ENCODE data around the gene WDR64.
A peak's percentile ranks its signal among the peaks of the same experiment; 100 is the strongest.
"Not testable (repeated sequence)": the region's sequence is repeated elsewhere in the genome, so short reads cannot be mapped to it uniquely, and the experiment has no call there.

The WDR64 gene

DNA sequence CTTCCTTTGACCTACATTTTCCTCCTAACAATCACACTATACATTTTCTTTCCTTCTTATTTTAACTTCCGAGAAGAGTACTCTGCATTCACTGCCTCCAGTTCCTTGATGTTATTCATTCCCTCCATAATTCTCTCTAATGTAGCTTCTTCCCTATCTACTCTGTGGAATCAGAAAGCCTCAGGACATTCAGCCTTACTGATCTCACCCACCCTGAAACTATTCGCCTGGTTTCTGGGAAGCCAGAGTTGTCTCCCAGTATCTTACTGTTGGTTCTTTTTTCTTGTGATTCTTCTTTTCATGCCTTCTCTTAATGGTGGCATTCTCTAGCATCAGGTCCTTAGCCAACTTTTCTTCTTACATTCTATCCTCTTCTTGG is 45.5 kb downstream of the WDR64 start:
- DNase-seq (ENCODE audit: extremely low read depth in 1 of 2, low read depth in 1 of 2): no peak

DNA sequence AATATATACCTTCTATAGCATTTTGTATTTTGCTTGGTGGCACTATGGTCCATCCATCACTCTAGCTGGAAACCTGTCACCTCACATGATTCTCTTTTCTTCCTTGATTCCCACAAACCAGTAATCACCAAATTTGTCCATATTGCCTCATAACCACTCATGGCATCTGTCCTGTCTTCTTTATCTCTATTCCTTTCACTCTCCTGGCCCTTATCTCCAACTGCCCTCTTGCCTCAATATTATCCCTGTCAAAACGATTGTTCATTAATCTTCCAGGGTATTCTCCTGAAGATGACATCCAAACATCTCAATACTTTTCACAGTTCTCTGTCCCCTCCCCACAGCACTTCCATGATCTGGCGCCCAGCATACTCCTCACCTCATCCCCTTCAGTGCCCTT is 46.1 kb downstream of the WDR64 start:
- DNase-seq (ENCODE audit: extremely low read depth in 1 of 2, low read depth in 1 of 2): no peak

DNA sequence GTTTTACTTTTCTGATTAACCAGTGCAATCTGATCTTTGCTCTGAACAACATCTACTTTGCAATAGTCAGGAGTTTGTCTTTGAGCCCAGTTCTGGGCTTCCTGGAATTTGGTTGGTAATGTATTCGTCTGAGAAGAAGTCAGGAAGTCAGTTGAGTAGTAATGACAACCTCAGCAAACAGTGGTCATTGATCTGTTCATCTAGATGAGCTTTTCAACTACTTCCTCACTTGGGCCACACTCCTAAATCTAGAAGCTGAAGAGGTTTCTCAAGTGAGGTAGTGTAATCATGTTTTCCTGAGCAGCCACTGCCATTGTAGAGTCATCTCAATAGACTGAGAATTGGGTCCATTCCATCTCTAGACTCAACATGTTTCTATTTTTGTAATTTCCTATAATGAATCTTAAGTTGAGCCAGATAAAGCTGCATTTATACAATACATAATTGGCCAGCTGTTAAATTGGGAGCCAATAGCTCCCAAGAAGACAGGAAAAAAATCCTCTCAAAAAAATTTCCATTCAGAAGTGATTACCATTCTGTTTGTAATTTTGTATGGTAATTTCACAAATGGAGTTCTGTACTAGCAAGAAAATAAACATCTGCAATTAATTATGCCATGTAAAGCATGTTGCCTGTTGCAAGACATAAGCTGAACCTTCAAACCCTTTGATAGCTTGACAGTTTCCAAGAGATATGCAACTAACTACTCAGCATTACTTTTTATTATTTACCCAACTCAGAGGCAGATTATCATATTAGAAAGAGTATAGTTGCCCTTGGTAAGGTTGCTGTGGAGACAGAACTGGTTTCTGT is 49.6 kb downstream of the WDR64 start:
- DNase-seq (ENCODE audit: extremely low read depth in 1 of 2, low read depth in 1 of 2): no peak

DNA sequence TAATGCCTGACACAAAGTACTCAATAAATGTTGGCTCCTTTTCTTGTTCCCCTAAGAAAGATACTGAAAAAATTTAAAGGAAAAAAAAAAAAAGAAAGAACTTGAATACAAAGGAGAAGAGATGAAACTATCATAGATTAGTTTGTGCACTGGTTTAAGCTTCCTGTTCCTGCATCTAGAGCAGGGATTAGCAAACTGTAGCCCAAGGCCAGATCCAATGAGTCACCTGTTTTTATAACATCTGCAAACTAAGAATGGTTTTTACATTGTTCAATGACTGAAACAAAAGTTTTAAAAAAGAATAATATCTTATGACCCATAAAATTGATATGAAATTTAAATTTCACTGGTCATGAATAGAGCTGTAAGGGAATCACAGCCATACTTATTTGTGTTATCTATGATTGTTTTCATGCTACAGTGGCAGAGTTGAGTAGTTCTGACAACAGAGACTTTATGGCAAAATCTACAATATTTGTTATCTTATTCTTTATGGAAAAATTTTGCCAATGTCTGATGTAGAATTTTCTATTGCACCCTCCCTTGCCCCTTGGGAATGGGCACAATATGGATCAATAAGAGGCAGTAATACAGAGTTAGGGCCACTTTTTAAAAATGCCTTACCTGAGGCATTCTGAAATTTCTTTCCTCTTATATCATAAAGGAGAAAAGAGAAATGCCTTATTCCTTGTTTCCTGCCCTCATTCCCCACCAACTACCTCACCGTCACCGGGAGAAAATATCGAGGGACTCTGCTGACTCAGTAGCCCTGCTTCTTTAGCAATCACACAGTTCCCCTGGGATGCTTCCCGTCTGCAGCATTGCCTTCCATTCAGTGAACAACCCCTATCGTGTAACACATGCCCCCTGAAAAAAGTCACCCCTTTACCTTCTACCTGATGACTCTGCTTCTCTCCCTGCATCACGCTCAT is 50.6 kb downstream of the WDR64 start:
- DNase-seq (ENCODE audit: extremely low read depth in 1 of 2, low read depth in 1 of 2): no peak

DNA sequence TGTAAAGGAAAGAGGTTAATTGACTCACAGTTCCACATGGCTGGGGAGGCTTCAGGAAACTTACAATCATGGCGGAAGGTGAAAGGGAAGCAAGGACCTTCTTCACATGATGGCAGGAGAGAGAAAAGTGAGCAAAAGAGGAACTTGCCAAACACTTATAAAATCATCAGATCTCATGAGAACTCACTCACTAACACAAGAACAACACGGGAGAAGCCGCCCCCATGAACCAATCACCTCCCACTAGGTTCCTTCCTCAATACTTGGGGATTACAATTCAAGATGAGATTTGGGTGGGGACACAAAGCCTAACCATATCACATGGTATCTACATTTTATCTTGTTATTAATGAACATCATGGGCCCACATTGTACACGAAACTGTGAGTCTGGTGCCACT is 51.7 kb downstream of the WDR64 start:
- not testable (repeated sequence) for DNase-seq (ENCODE audit: extremely low read depth in 1 of 2, low read depth in 1 of 2)

DNA sequence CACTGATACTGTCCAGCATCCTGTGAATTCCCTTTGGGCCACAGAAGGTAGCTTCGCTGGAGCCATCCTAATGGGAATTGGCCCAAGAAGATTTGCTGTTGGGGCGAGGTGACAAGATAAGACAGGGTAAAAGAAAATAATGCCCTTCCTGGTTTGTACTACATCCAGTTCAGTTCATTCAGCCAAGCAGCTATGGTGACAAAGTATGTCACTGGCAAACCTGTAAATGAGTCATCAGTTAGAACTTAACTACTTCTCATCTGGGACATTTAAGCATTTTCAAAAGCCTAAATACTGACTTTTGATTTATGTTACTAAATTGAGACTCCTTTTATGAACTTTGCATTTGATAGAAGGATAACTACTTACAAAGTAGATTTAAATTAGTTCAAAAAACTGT is 54.2 kb downstream of the WDR64 start:
- DNase-seq (ENCODE audit: extremely low read depth in 1 of 2, low read depth in 1 of 2): no peak

DNA sequence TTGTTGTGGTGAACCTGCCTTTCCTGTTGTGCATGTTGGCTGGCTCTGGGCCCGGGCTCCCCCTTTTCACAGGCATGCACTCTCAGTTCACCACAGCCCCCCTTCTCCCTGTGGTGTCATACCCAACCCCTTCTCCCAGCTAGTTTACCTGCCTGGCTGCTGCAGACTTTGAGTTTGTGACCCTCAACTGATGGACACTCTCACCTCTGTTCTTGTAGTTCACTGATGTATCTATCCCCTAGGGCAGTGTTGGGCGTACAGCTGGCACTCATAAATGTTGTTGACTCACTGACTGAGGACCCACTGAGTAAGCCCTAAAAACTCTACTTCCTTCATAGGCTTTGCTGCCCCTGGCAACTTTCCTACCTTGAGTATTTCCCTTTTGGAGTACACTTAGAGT is 54.9 kb downstream of the WDR64 start:
- DNase-seq (ENCODE audit: extremely low read depth in 1 of 2, low read depth in 1 of 2): no peak

DNA sequence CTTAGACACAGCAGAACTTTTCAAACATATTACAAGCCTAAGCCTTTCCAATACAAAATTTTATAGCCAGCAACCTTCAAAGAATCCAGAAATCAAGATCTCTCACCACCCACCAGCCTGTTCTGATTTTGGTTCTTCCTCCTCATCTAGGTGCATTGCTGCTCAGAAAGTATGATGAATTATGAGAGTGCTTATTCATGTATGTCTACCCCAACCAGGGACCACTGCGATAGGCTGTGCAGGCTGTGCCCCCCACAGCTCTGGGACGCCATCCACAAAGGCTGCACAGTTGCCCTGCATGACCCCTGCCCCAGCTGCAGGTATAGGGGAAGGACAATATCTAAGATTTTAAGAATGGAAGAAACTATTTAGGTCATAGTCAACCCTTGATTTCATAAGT is 55.4 kb downstream of the WDR64 start:
- no peak for DNase-seq (ENCODE audit: extremely low read depth in 1 of 2, low read depth in 1 of 2)

DNA sequence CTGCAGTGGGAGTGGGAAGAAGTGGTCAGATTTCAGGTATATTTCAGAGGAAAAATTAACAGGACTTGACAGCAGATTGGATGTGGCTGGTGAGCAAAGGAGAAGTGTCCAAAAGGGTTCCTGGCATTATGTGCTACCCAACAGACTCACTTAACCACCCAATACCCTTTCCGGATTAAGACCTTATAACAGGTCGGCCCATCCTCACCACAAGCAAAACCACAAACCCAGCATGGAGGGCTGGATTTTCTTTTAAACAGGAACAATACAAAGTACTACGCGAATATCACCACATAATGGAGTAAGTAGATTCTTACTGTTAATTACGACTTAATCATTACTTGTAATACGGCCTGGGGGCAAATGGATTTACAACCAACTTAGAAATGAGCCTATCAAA is 59.2 kb downstream of the WDR64 start:
- no peak for DNase-seq (ENCODE audit: extremely low read depth in 1 of 2, low read depth in 1 of 2)

DNA sequence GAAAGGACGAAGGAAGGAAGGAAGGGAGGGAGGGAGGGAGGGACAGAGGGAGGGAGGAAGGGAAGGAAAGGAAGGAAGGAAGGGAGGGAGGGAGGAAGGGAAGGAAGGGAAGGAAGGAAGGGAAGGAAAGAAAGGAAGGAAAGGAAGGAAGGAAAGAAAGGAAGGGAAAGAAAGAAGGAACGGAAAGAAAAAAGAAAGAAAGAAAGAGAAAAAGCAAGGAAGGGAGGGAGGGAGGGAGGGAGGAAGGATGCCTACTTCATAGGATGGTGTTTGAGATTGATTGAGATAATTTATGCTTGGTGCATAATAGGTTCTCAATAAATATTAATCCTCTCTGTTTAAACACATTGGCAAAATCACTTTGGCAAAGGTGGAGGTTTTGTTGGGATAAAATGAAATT is 61.2 kb downstream of the WDR64 start:
- DNase-seq (ENCODE audit: extremely low read depth in 1 of 2, low read depth in 1 of 2): no peak

DNA sequence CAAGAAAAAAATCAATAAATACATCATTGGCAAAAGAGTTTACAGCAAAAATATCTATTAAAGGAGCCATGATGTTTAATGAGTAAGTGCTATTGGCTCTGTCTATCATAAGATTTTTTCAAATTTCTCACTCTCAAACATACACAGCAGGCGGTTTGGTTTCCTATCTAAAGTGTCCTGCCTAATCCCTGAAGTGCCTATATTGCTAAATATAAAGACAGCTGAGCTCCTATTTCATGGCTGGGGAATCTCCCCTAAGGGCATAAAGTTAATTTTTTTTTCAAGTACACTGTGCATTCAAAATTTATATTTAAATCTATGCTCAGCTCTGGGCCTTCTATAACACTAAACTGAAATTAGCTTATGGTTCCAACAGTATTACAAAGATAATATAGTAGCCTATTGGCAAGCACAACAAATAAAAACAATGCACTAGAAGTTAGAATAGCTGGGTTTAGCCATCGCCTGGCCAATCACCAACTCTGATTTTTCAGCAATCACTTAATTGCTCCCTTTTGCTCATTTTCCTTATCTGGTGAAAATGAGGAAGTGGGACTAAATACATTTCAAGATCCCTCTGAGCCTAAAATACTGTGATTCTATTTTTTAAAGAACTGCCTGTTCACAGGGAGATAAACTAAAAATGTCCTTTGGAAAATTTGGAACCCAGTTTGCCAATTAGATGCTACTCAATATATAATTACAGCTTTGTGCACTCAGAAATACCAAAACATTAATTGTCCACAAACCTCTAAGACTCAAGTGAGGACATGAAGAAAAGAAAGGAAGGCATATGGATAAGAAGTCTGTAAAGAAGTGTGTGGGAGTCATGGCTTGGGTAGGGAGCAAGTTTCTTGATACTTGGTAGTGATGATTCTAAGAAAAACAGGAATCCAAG is 62.5 kb downstream of the WDR64 start:
- no peak for DNase-seq (ENCODE audit: extremely low read depth in 1 of 2, low read depth in 1 of 2)

DNA sequence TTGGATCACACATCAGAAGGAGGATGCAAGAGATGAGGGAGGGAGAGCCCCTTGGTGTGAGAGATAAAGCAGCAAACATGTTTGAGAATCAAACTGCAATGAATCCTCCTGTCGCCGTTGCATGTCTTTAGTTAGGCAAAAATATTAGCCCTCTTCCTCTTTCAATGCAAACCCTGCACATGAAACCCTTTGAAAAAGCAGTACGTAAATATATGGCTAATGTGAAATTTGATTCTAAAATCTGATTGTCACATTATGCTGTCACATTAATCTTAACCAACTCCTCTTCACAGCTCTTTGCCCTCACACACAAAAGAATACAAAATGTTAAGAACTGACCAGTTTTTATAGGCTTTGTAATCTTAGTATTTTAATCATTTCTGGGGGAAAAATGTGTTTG is 63.4 kb downstream of the WDR64 start:
- DNase-seq (ENCODE audit: extremely low read depth in 1 of 2, low read depth in 1 of 2): no peak

DNA sequence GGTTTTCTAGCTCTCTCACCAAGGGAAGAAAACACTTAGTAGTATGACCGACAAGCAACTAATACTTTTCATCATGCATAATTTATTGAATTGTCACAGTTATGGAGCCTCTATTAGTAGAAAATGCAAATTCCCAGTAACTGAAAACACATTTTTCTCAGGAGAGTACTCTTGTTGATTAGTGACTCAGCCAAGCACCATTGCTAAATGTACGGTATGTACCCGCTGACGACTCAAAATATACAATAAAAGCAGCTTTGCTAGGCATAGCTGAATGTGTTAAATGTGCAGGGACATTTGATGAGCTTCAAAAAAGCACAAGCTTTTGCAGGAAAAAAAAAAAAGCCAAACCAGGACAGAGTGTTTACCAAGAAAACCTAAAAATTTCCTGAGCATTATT is 63.9 kb downstream of the WDR64 start:
- no peak for DNase-seq (ENCODE audit: extremely low read depth in 1 of 2, low read depth in 1 of 2)

DNA sequence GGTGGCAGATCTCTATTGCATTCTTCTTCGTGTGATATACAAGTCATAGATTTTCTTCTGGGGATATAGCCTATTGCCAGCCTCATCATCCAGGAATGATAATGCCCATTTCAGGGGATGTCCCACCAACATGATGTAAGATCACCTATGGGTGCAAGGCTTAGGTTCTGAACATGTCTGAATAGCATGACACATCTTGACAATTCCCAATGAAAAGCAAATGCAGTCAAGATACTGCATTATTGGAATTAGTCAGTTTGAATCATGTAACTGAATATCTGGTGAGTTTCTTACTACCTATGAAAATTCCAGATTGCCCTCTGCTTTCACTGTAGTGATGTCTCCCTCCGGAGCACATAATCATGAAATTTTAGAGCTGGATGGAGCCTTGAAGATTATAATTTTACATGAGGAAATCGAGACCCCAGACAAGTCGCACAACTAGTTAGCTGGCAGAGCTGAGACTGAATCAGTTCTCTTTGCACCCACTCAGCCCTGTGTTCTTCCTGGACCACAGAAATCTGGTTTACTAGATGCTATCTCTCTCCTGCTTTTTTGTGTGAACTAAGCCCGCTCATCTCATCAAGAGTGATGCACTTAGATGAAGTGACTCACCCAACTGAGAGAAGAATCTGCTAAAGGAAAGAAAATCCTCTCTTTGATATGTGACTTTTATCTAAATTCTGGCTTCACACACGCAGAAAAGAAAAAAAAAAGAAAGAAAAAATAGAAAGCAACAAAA is 65.0 kb downstream of the WDR64 start:
- DNase-seq (ENCODE audit: extremely low read depth in 1 of 2, low read depth in 1 of 2): peak in 1 of 2 donors; percentile 33

DNA sequence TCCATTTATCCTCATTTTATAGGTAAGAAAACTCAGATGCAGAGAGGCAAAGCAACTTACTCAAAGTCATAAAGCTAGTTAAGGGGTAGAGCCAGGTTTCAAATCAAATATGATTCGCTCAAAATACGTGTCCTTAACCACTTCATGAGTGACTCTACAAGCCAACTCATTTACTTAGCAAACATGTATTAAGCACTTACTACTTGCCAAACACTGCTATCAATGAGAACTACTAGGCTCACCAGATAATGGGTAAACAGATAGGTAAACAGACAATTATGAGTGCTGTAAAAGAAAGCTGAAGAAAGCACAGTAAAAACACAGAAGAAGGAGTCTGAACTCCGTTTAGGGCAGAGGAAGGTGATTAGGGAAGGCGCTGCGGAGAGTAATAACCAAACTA is 65.9 kb downstream of the WDR64 start:
- no peak for DNase-seq (ENCODE audit: extremely low read depth in 1 of 2, low read depth in 1 of 2)

DNA sequence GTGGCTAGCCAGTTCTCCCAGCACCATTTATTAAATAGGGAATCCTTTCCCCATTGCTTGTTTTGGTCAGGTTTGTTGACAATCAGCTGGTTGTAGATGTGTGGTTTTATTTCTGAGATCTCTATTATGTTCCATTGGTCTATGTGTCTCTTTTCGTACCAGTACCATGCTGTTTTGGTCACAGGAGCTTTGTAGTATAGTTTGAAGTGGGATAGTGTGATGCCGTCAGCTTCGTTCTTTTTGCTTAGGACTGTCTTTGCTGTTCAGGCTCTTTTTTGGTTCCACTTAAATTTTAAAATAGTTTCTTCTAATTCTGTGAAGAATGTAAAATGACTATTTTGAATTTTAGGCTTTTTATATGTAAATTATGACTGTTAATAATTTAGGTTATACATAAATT is 68.9 kb downstream of the WDR64 start:
- no peak for DNase-seq (ENCODE audit: extremely low read depth in 1 of 2, low read depth in 1 of 2)

DNA sequence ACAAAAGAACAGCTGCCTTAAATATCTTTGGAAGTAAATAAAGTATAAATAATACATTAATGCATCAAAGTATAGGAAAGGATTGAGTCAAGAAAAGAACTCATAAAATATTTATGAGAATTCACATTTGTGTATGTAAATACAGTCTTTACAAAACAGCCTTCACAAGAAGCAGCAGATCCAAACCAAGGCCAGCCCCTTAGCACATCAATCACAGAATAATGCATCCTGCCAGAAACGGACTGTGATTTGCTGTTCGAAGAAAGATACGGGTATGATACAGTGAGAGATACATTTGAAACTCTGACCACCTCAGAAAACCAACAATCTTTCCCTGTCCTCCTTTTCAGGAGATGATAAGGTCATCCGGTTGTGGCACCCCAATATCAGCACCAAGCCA is 70.9 kb downstream of the WDR64 start:
- DNase-seq (ENCODE audit: extremely low read depth in 1 of 2, low read depth in 1 of 2): no peak

DNA sequence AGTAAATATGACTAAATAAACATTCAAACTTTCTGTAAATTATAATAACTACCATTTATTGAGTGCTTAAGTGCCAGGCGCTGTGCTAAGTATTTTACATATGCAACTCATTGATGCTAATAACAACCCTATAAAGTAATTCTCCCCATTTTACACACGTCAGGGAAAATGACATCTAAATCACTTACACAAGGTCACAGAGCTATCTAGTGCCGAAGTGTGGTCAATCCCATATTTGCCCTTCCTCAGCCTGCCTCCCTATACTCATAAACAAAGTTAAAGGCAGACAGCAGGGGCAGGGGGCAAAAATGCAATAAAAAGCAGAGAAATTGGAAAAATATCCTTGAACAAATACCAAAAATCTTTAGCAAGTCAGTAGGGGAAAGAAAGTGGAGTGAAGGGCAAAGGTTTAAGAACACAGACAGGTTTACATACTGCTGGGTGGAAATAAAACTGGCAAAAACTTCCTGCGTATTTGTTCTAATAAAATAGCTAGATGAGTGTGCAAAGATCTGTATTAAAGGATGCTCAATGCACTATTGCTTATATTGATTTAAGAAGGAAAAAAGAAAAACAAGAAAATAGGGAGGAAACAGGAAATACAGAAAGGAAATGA is 72.8 kb downstream of the WDR64 start:
- no peak for DNase-seq (ENCODE audit: extremely low read depth in 1 of 2, low read depth in 1 of 2)

DNA sequence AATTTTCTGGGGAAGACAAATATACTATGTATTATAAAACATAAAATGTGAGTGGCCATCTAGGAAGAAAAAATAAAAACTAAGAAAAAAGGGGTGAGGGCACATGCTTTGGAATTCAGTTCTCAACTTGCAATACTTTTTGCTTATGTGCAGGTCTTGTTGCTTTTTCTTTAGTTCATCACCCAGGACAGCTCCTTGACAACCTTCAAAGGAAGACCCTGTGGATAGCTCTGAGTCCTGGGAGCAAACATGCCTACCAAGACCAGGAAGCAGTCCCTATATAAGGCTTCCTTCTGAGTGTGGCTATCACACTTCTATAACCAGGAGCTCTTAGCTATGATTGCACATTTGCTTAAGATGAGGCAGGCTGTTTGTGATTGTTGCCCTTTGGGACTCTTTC is 78.0 kb downstream of the WDR64 start:
- no peak for DNase-seq (ENCODE audit: extremely low read depth in 1 of 2, low read depth in 1 of 2)

DNA sequence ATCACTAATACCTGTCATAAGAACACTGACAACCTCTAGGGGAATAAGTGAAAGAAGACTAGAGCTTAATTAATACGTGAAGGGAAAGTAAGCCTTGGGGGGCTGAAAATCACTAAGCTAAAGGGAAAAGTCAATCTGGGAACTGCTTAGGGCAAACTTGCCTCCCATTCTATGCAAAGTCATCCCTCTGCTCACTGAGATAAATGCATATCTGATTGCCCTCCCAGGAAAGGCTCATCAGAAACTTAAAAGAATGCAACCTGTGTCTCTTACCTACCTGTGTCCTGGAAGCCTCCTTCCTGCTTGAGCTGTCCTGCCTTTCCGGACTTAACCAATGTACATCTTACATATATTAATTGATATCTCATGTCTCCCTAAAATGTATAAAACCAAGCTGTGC is 81.8 kb downstream of the WDR64 start:
- DNase-seq (ENCODE audit: extremely low read depth in 1 of 2, low read depth in 1 of 2): no peak
